Glutamatergic neuron (in vitro differentiated cells): ENCODE measurements around the gene GLI3. TPM values are rescaled to one million over a fixed set of nuclear protein-coding genes. Genes with fewer than 3 reads are reported as not detected.

ENCODE experiments used
- DNase-seq: peaks from one replicate; pipeline ENCODE4 v3.0.0; 2022
- H3K27ac Mint-ChIP-seq: one replicate; pipeline ENCODE4 v1.8.0; 2020; ENCODE audit warnings: mild to moderate bottlenecking, mixed read lengths, inconsistent platforms; ENCODE audit not compliant: unreplicated experiment
- H3K27me3 Mint-ChIP-seq: one replicate; pipeline ENCODE4 v1.8.0; 2020; ENCODE audit warnings: mild to moderate bottlenecking, moderate library complexity, mixed read lengths, inconsistent platforms; ENCODE audit not compliant: unreplicated experiment
- H3K36me3 Mint-ChIP-seq: one replicate; pipeline ENCODE4 v1.8.0; 2020; ENCODE audit warnings: mild to moderate bottlenecking, mixed read lengths, inconsistent platforms; ENCODE audit not compliant: unreplicated experiment
- H3K4me1 Mint-ChIP-seq: one replicate; pipeline ENCODE4 v1.8.0; 2020; ENCODE audit warnings: mild to moderate bottlenecking, low read depth, mixed read lengths, inconsistent platforms; ENCODE audit not compliant: unreplicated experiment
- H3K4me3 Mint-ChIP-seq: one replicate; pipeline ENCODE4 v1.8.0; 2020; ENCODE audit warnings: mild to moderate bottlenecking, mixed read lengths, inconsistent platforms; ENCODE audit not compliant: unreplicated experiment
- H3K9me3 Mint-ChIP-seq: one replicate; pipeline ENCODE4 v1.8.0; 2020; ENCODE audit warnings: mild to moderate bottlenecking, moderate library complexity, mixed read lengths, inconsistent platforms; ENCODE audit not compliant: unreplicated experiment
- CTCF ChIP-seq: fragments of 200-600 bp; sonication (generic); IDR thresholded peaks from one replicate; pipeline ENCODE4 v1.5.0; 2021; ENCODE audit not compliant: partially characterized antibody, unreplicated experiment
- total RNA-seq: library from RNA; stranded (reverse); fragmentation: NEBNext Ultra II Directional; extraction: Animal tissue kit (Norgen Biotek cat#: 25700); gene quantifications from one replicate; pipeline ENCODE4 v1.2.1, GENCODE V29; 2021; ENCODE audit not compliant: unreplicated experiment

The GLI3 gene
- total RNA-seq, 1 donor from 2014 or later = 2.9 TPM

- TF ChIP-seq CTCF = no peak
- no peak for DNase-seq
- Mint-ChIP-seq H3K4me3 (no peak overlapping the region), H3K36me3 (no peaks in the 10 kb centered on the region), H3K4me1 (no peaks in the 10 kb centered on the region), H3K27me3 (peaks cover 3% of the 10 kb centered on the region), H3K27ac (no peak overlapping the region), H3K9me3 (no peaks in the 10 kb centered on the region)
Measured at GRCh38 chr7:42117201-42117600, 119.8 kb downstream of the GLI3 start.

GRCh38 chr7:42115795-42116194, 121.2 kb downstream of the GLI3 start:
- H3K9me3 Mint-ChIP-seq = no peaks in the 10 kb centered on the region
- H3K36me3 Mint-ChIP-seq = no peaks in the 10 kb centered on the region
- no peak for TF ChIP-seq CTCF
- DNase-seq = no peak
- no peak overlapping the region for H3K4me3 Mint-ChIP-seq
- H3K4me1 Mint-ChIP-seq = no peaks in the 10 kb centered on the region
- no peaks in the 10 kb centered on the region for H3K27me3 Mint-ChIP-seq
- no peak overlapping the region for H3K27ac Mint-ChIP-seq

- TF ChIP-seq CTCF = no peak
- H3K4me1 Mint-ChIP-seq = peaks cover 17% of the 10 kb centered on the region
- H3K36me3 Mint-ChIP-seq = no peaks in the 10 kb centered on the region
- no peak overlapping the region for H3K27ac Mint-ChIP-seq
- no peak overlapping the region for H3K4me3 Mint-ChIP-seq
- H3K9me3 Mint-ChIP-seq = no peaks in the 10 kb centered on the region
- DNase-seq = no peak
- H3K27me3 Mint-ChIP-seq = no peaks in the 10 kb centered on the region
Measured at GRCh38 chr7:42110333-42110732, 126.7 kb downstream of the GLI3 start.

- Mint-ChIP-seq H3K4me1 (peaks cover 17% of the 10 kb centered on the region), H3K27ac (no peak overlapping the region), H3K4me3 (no peak overlapping the region), H3K9me3 (no peaks in the 10 kb centered on the region), H3K36me3 (no peaks in the 10 kb centered on the region), H3K27me3 (no peaks in the 10 kb centered on the region)
- no peak for DNase-seq
- TF ChIP-seq CTCF = no peak
Measured at GRCh38 chr7:42108803-42109528, 128.0 kb downstream of the GLI3 start.

- no peak for TF ChIP-seq CTCF
- no peaks in the 10 kb centered on the region for H3K36me3 Mint-ChIP-seq
- DNase-seq = no peak
- no peak overlapping the region for H3K4me3 Mint-ChIP-seq
- H3K27ac Mint-ChIP-seq = no peak overlapping the region
- no peaks in the 10 kb centered on the region for H3K27me3 Mint-ChIP-seq
- no peaks in the 10 kb centered on the region for H3K9me3 Mint-ChIP-seq
- peaks cover 17% of the 10 kb centered on the region for H3K4me1 Mint-ChIP-seq
Measured at GRCh38 chr7:42107484-42108240, 129.3 kb downstream of the GLI3 start.
